C4-2B (cell line): ENCODE results near the gene CSNK2A1.

Experiments
- ZFX ChIP-seq: fragments of 450-650 bp; IDR thresholded peaks from 2 replicates; pipeline ENCODE4 v1.6.1; 2017
- TF ChIP-seq, protein P1 (sequence below): fragments of 450-650 bp; conservative IDR thresholded peaks from 2 replicates; pipeline ENCODE4 v1.5.1; 2017; ENCODE audit warnings: mild to moderate bottlenecking

DNA sequence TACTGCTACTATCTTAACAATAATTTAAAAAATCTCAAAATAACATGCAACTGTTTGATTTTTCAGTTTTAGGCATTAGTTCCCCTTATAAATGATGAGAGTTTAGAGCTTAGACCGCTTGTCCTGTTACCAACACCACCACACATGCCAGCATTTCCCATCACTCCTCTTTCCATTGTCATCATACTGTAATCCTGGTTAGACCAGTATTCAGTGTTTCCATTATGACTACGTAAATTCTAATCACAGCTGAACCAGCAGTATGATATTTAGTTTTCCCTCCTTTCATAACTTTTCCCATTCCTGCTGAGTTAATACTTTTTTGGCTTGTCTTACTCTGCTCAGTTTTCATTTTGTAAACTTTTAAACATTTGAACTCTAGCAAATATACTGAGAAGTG is 69.0 kb downstream of the CSNK2A1 start:
- TF ChIP-seq, protein P1, sequence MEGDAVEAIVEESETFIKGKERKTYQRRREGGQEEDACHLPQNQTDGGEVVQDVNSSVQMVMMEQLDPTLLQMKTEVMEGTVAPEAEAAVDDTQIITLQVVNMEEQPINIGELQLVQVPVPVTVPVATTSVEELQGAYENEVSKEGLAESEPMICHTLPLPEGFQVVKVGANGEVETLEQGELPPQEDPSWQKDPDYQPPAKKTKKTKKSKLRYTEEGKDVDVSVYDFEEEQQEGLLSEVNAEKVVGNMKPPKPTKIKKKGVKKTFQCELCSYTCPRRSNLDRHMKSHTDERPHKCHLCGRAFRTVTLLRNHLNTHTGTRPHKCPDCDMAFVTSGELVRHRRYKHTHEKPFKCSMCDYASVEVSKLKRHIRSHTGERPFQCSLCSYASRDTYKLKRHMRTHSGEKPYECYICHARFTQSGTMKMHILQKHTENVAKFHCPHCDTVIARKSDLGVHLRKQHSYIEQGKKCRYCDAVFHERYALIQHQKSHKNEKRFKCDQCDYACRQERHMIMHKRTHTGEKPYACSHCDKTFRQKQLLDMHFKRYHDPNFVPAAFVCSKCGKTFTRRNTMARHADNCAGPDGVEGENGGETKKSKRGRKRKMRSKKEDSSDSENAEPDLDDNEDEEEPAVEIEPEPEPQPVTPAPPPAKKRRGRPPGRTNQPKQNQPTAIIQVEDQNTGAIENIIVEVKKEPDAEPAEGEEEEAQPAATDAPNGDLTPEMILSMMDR: no peak
- no peak for TF ChIP-seq ZFX
